GM12878 (cell line): Measurements from ENCODE around the gene NSMCE1. TPM values are rescaled to one million over a fixed set of nuclear protein-coding genes. Genes with fewer than 3 reads are reported as not detected.

Source experiments
- ATAC-seq: fragments of 200-7000 bp; cut with Tn5 transposase; 3 replicates; pipeline ENCODE4 v1.9.1; 2020; ENCODE audit warnings: mild to moderate bottlenecking, moderate library complexity
- BruUV-seq: library from RNA; stranded (reverse); fragments of 400-500 nt; replicated peaks from 2 replicates; lab custom pipeline; 2021; lab: Mats Ljungman, UMichigan
- CTCF ChIA-PET: fragments of 300-600 bp; sonication (Branson Sonifier 250); formaldehyde crosslinking; extraction: SDS; loops from one replicate; lab custom pipeline; 2021; ENCODE audit warnings: inconsistent platforms; lab: Yijun Ruan, JAX
- POLR2A ChIA-PET: fragments of 350-600 bp; formaldehyde crosslinking; extraction: SDS; loops from one replicate; lab custom pipeline; 2021; ENCODE audit warnings: inconsistent platforms; lab: Charles Lee
- RAD21 ChIA-PET: fragments of 300-600 bp; sonication (Branson Sonifier 250); formaldehyde crosslinking; loops from one replicate; lab custom pipeline; 2023; ENCODE audit warnings: antibody characterized with exemption; ENCODE audit not compliant: unreplicated experiment; lab: Charles Lee
- SMC1A ChIA-PET: fragments of 300-600 bp; sonication (Branson Sonifier 250); formaldehyde crosslinking; loops from one replicate; lab custom pipeline; 2023; ENCODE audit not compliant: unreplicated experiment, uncharacterized antibody; lab: Charles Lee
- DNase-seq: peaks from one replicate; pipeline ENCODE4 v3.0.0-alpha.2; 2011; ENCODE audit warnings: low read depth, low spot score
- FAIRE-seq: peaks from 3 replicates; lab custom pipeline; 2011; peaks lifted over from hg19 to GRCh38; lab: Jason Lieb, UNC
- H2AFZ ChIP-seq: 2 replicates; pipeline ENCODE4 v1.6.0; 2011; ENCODE audit warnings: low read depth, low read length, control low read depth; ENCODE audit not compliant: control insufficient read depth
- H3K27ac ChIP-seq: 2 replicates; pipeline ENCODE4 v1.5.1; 2011; ENCODE audit warnings: control low read depth; ENCODE audit not compliant: control insufficient read depth, insufficient read depth
- H3K27me3 ChIP-seq, 2 experiments: replicated peaks in 1 of 2; 2 replicates each; pipeline versions ENCODE4 v1.6.0 to v1.6.1; 2011; ENCODE audit warnings: low read length in 1 of 2; ENCODE audit not compliant: control insufficient read depth in 2 of 2, insufficient read depth in 2 of 2
- H3K36me3 ChIP-seq, 2 experiments: 2 replicates each; pipeline ENCODE4 v1.5.1; 2011; ENCODE audit warnings: low read length in 1 of 2; ENCODE audit not compliant: control insufficient read depth in 2 of 2, insufficient read depth in 2 of 2
- H3K4me1 ChIP-seq: 2 replicates; pipeline ENCODE4 v1.6.1; 2011; ENCODE audit warnings: mild to moderate bottlenecking, low read length, moderate library complexity, mixed read lengths; ENCODE audit not compliant: control insufficient read depth, insufficient read depth
- H3K4me2 ChIP-seq: 2 replicates; pipeline ENCODE4 v1.6.0; 2011; ENCODE audit warnings: control low read depth; ENCODE audit not compliant: control insufficient read depth, insufficient read depth
- H3K4me3 ChIP-seq: fragments of 200-600 bp; sonication (generic); 2 replicates; pipeline ENCODE4 v1.5.1; 2016
- H3K79me2 ChIP-seq: 2 replicates; pipeline ENCODE4 v1.6.0; 2011; ENCODE audit warnings: low read length; ENCODE audit not compliant: control insufficient read depth, insufficient read depth
- H3K9ac ChIP-seq: 2 replicates; pipeline ENCODE4 v1.8.0; 2011; ENCODE audit warnings: low read length, control low read depth, mixed read lengths; ENCODE audit not compliant: control insufficient read depth, insufficient read depth
- H3K9me3 ChIP-seq: replicated peaks from 3 replicates; pipeline ENCODE4 v1.5.1; 2011; ENCODE audit warnings: mild to moderate bottlenecking, low read length; ENCODE audit not compliant: control insufficient read depth, insufficient read depth
- H4K20me1 ChIP-seq: 2 replicates; pipeline ENCODE4 v1.6.0; 2011; ENCODE audit not compliant: control insufficient read depth, insufficient read depth
- GABPA ChIP-seq: IDR thresholded peaks from 2 replicates; pipeline ENCODE4 v1.6.1; 2014; ENCODE audit warnings: antibody characterized with exemption, low read depth, mild to moderate bottlenecking, inconsistent platforms
- HCFC1 ChIP-seq: fragments of 150-350 bp; IDR thresholded peaks from 2 replicates; pipeline ENCODE4 v1.6.1; 2014; ENCODE audit warnings: low read length
- HDGF ChIP-seq: fragments of 450-650 bp; IDR thresholded peaks from 2 replicates; pipeline ENCODE4 v1.6.1; 2016; ENCODE audit warnings: antibody characterized with exemption
- JUND ChIP-seq: IDR thresholded peaks from 2 replicates; pipeline ENCODE4 v1.6.1; 2012; ENCODE audit warnings: low read depth, mild to moderate bottlenecking, low read length, improper control_type of control experiment, moderate library complexity
- MYB ChIP-seq: fragments of 150-350 bp; IDR thresholded peaks from 2 replicates; pipeline ENCODE4 v1.6.1; 2014; ENCODE audit warnings: mild to moderate bottlenecking, low read depth, low read length, borderline replicate concordance
- NFIC ChIP-seq: IDR thresholded peaks from 2 replicates; pipeline ENCODE4 v1.6.1; 2012; ENCODE audit warnings: low read depth, mild to moderate bottlenecking, inconsistent platforms, low read length, moderate library complexity
- POLR2AphosphoS2 ChIP-seq: IDR thresholded peaks from 2 replicates; pipeline ENCODE4 v1.6.1; 2011; ENCODE audit warnings: low read depth, mild to moderate bottlenecking, low read length, improper control_type of control experiment, moderate library complexity
- POU2F2 ChIP-seq: IDR thresholded peaks from 3 replicates; pipeline ENCODE4 v1.6.1; 2011; ENCODE audit warnings: low read depth, mild to moderate bottlenecking, low read length, borderline replicate concordance
- SPI1 ChIP-seq: IDR thresholded peaks from 2 replicates; pipeline ENCODE4 v1.6.1; 2011; ENCODE audit warnings: low read depth, mild to moderate bottlenecking, low read length, moderate library complexity, borderline replicate concordance; ENCODE audit not compliant: insufficient read depth
- STAT3 ChIP-seq: IDR thresholded peaks from 2 replicates; pipeline ENCODE4 v1.6.1; 2011; ENCODE audit warnings: low read depth, low read length, improper control_type of control experiment
- WGBS: methylation state at CpG from one replicate; pipeline ENCODE4 v1.1.6; 2016; ENCODE audit warnings: low lambda C conversion rate; ENCODE audit not compliant: insufficient replicate concordance, insufficient coverage; ENCODE audit errors: missing lambda C conversion rate; 5-methylcytosine and 5-hydroxymethylcytosine counted together
- in situ Hi-C: fragments of 300-500 bp; cut with MboI; formaldehyde crosslinking; loops from 9 replicates; pipeline ENCODE4 v1.14.3; 2018; ENCODE audit warnings: mixed read lengths
- intact Hi-C: fragments of 100-400 bp; cut with micrococcal nuclease; formaldehyde crosslinking; loops from one replicate; pipeline ENCODE4 v1.14.2; 2022; ENCODE audit not compliant: unreplicated experiment
- polyA plus RNA-seq, 11 experiments: library from polyadenylated mRNA; depleted of rRNA in 4 of 11; unstranded in 6 of 11; stranded (reverse) in 5 of 11; fragments of >200 nt; fragmentation: Nextera tagmentation in 4 of 11; fragmentation: Illumina TruSeq in 1 of 11; extraction: Ambion mirVana in 4 of 11; extraction: Trizol in 1 of 11; gene quantifications; 1 replicate in 1 of 11; 2 replicates in 10 of 11; pipeline versions ENCODE4 v1.2.1 to v1.2.3, GENCODE V29; 2011 to 2016; ENCODE audit warnings: inconsistent platforms in 2 of 11, missing spikeins in 2 of 11, low read depth in 1 of 11
- total RNA-seq, 4 experiments: library from RNA; depleted of rRNA in 3 of 4; stranded (reverse); fragments of >200 nt in 3 of 4; fragmentation: Illumina TruSeq in 1 of 4; extraction: Trizol in 1 of 4; gene quantifications; 2 replicates each; pipeline versions ENCODE4 v1.2.1 to v1.2.3, GENCODE V29; 2013 to 2021
- TF ChIP-seq, protein P1 (sequence below): fragments of 450-650 bp; IDR thresholded peaks from 2 replicates; pipeline ENCODE4 v1.6.1; 2014; ENCODE audit warnings: mild to moderate bottlenecking
- TF ChIP-seq, protein P2 (sequence below): IDR thresholded peaks from 2 replicates; pipeline ENCODE4 v1.6.1; 2012; ENCODE audit warnings: mild to moderate bottlenecking, low read depth, low read length

The NSMCE1 gene
- total and polyA plus RNA-seq, 10 of the 15 experiments (the other 5 are each of a cell fraction or from before 2014, with no cell fraction given), result 54.0 to 214 (median 71.4) TPM

- no peak for ATAC-seq
- Histone ChIP-seq H2AFZ (no peak overlapping the region), H3K4me3 (no peak overlapping the region), H3K27ac (no peak overlapping the region), H3K9ac (no peak overlapping the region), H3K4me2 (no peak overlapping the region), H3K4me1 (peaks cover 10% of the 10 kb centered on the region; the same call in 1 of the 2 replicates), H4K20me1 (peaks cover 5% of the 10 kb centered on the region; the same call in 1 of the 2 replicates), H3K27me3 (0 out of 4 replicates have a peak, but pooled peaks cover 0 to 2% of the 10 kb centered on the region in 2 experiments), H3K36me3 (no peaks in the 10 kb centered on the region), H3K79me2 (peaks cover 27% of the 10 kb centered on the region), H3K9me3 (peaks cover 5% of the 10 kb centered on the region)
- in situ Hi-C loops (no loop called here), intact Hi-C loops (no loop called here)
- SMC1A ChIA-PET, result no interaction called here
- BruUV-seq, result no TSS peak
- RAD21 ChIA-PET, result no interaction called here
- POLR2A ChIA-PET, result interaction anchor here (0.5 to 1.8 kb wide), 2 partner anchors 18 to 38 kb away, joined by 3 to 5 read pairs; no protein-coding TSS in a partner anchor
- 76% methylated on average over 8 of the region's 8 CpGs for WGBS
- TF ChIP-seq STAT3 (no peak), HCFC1 (no peak), POLR2AphosphoS2 (no peak), MYB (no peak), JUND (no peak), HDGF (no peak), NFIC (no peak), POU2F2 (no peak), GABPA (no peak), SPI1 (no peak)
- TF ChIP-seq, protein P1, sequence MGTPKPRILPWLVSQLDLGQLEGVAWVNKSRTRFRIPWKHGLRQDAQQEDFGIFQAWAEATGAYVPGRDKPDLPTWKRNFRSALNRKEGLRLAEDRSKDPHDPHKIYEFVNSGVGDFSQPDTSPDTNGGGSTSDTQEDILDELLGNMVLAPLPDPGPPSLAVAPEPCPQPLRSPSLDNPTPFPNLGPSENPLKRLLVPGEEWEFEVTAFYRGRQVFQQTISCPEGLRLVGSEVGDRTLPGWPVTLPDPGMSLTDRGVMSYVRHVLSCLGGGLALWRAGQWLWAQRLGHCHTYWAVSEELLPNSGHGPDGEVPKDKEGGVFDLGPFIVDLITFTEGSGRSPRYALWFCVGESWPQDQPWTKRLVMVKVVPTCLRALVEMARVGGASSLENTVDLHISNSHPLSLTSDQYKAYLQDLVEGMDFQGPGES, result no peak
- TF ChIP-seq, protein P2, sequence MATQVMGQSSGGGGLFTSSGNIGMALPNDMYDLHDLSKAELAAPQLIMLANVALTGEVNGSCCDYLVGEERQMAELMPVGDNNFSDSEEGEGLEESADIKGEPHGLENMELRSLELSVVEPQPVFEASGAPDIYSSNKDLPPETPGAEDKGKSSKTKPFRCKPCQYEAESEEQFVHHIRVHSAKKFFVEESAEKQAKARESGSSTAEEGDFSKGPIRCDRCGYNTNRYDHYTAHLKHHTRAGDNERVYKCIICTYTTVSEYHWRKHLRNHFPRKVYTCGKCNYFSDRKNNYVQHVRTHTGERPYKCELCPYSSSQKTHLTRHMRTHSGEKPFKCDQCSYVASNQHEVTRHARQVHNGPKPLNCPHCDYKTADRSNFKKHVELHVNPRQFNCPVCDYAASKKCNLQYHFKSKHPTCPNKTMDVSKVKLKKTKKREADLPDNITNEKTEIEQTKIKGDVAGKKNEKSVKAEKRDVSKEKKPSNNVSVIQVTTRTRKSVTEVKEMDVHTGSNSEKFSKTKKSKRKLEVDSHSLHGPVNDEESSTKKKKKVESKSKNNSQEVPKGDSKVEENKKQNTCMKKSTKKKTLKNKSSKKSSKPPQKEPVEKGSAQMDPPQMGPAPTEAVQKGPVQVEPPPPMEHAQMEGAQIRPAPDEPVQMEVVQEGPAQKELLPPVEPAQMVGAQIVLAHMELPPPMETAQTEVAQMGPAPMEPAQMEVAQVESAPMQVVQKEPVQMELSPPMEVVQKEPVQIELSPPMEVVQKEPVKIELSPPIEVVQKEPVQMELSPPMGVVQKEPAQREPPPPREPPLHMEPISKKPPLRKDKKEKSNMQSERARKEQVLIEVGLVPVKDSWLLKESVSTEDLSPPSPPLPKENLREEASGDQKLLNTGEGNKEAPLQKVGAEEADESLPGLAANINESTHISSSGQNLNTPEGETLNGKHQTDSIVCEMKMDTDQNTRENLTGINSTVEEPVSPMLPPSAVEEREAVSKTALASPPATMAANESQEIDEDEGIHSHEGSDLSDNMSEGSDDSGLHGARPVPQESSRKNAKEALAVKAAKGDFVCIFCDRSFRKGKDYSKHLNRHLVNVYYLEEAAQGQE, result no peak
- DNase-seq, result no peak
- CTCF ChIA-PET, result no interaction called here
- FAIRE-seq, result no peak
These were observed 42.9 kb upstream of the NSMCE1 start for GRCh38 chr16:27311448-27311830.
